DLD1 (cell line): ENCODE data around the gene MYMX.

Experiments used
- in situ Hi-C: cut with HindIII; loops from 2 replicates; pipeline ENCODE4 v1.10.0; 2017; ENCODE audit warnings: low sequenced_read_pairs

MYMX gene

GRCh38 chr6:44219053-44219814 is 2.5 kb downstream of the MYMX start:
- in situ Hi-C loops: no loop called here

- in situ Hi-C loops: no loop called here
Observed at GRCh38 chr6:44219815-44220784, 3.4 kb downstream of the MYMX start.

GRCh38 chr6:44220913-44221290 is 4.2 kb downstream of the MYMX start:
- in situ Hi-C loops: no loop called here

- in situ Hi-C loops: no loop called here
Observed at GRCh38 chr6:44221291-44221960, 4.7 kb downstream of the MYMX start.

GRCh38 chr6:44221961-44222335 is 5.2 kb downstream of the MYMX start:
- in situ Hi-C loops: no loop called here

- in situ Hi-C loops: no loop called here
Observed at GRCh38 chr6:44222486-44223318, 6.0 kb downstream of the MYMX start.

- in situ Hi-C loops: no loop called here
Observed at GRCh38 chr6:44223319-44224028, 6.7 kb downstream of the MYMX start, which contains the start of gene SLC29A1. Gene SLC29A1, plus strand, starts transcription at chr6:44223595. Its CDS starts 3,719 bp downstream, at chr6:44227314.

- in situ Hi-C loops: no loop called here
Observed at GRCh38 chr6:44224029-44224964, 7.6 kb downstream of the MYMX start.

- in situ Hi-C loops: loop anchor here (25.0 kb wide), 1 partner anchor 113 kb away; no protein-coding TSS in a partner anchor
Observed at GRCh38 chr6:44224965-44225305, 8.2 kb downstream of the MYMX start.

GRCh38 chr6:44225579-44226325 is 9.0 kb downstream of the MYMX start:
- in situ Hi-C loops: loop anchor here (25.0 kb wide), 1 partner anchor 113 kb away; no protein-coding TSS in a partner anchor

GRCh38 chr6:44226368-44227147 is 9.8 kb downstream of the MYMX start:
- in situ Hi-C loops: loop anchor here (25.0 kb wide), 1 partner anchor 114 kb away; no protein-coding TSS in a partner anchor

GRCh38 chr6:44227148-44227793 is 10.5 kb downstream of the MYMX start:
- in situ Hi-C loops: loop anchor here (25.0 kb wide), 1 partner anchor 115 kb away; no protein-coding TSS in a partner anchor

- in situ Hi-C loops: loop anchor here (25.0 kb wide), 1 partner anchor 116 kb away; no protein-coding TSS in a partner anchor
Observed at GRCh38 chr6:44228031-44228430, 11.3 kb downstream of the MYMX start.

- in situ Hi-C loops: loop anchor here (25.0 kb wide), 1 partner anchor 116 kb away; no protein-coding TSS in a partner anchor
Observed at GRCh38 chr6:44228433-44228832, 11.7 kb downstream of the MYMX start.

- in situ Hi-C loops: loop anchor here (25.0 kb wide), 1 partner anchor 117 kb away; no protein-coding TSS in a partner anchor
Observed at GRCh38 chr6:44228836-44229235, 12.1 kb downstream of the MYMX start.

- in situ Hi-C loops: loop anchor here (25.0 kb wide), 1 partner anchor 117 kb away; no protein-coding TSS in a partner anchor
Observed at GRCh38 chr6:44229376-44230033, 12.8 kb downstream of the MYMX start.
